Measurements from ENCODE around the gene CDK1.

DNA sequence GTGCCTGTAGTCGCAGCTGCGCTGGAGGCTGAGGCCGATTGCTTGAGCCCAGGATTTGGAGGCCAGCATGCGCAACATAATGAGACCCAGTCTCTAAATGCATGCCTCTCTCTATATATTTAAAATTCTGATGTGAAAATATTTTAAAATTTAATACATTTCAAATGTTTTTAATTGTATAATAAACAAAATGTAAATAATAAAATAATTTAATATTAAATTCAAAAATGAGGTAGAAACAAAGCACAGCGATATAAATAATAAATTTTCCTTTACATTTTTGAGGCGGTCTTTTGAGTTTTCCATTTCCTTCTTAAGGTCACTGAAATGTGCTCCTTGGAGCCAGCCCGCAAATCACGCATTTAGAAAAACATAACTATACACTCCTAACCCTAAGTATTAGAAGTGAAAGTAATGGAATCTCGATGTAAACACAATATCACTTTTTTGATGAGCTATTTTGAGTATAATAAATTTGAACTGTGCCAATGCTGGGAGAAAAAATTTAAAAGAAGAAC is 523 bp upstream of the CDK1 start:
- TF ChIP-seq, protein P1, sequence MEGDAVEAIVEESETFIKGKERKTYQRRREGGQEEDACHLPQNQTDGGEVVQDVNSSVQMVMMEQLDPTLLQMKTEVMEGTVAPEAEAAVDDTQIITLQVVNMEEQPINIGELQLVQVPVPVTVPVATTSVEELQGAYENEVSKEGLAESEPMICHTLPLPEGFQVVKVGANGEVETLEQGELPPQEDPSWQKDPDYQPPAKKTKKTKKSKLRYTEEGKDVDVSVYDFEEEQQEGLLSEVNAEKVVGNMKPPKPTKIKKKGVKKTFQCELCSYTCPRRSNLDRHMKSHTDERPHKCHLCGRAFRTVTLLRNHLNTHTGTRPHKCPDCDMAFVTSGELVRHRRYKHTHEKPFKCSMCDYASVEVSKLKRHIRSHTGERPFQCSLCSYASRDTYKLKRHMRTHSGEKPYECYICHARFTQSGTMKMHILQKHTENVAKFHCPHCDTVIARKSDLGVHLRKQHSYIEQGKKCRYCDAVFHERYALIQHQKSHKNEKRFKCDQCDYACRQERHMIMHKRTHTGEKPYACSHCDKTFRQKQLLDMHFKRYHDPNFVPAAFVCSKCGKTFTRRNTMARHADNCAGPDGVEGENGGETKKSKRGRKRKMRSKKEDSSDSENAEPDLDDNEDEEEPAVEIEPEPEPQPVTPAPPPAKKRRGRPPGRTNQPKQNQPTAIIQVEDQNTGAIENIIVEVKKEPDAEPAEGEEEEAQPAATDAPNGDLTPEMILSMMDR (IDR thresholded peaks at IDR 0.05; ENCODE audit: insufficient read depth, low read length, poor library complexity, severe bottlenecking), result no peak
- no peak for TF ChIP-seq EZH2phosphoT487 (conservative IDR thresholded peaks at IDR 0.05; ENCODE audit: low read length)

Data from SU-DHL-6 (cell line).